Gastroesophageal sphincter (tissue), 3 donors: Measurements from ENCODE around the gene SERPINB10.

Experiments
- POLR2A ChIP-seq, 2 donors: fragments of 450-650 bp; IDR thresholded peaks; one replicate each; pipeline ENCODE4 v1.6.1; 2017; ENCODE audit warnings: antibody characterized with exemption in 2 of 2, mild to moderate bottlenecking in 2 of 2, moderate library complexity in 1 of 2
- POLR2AphosphoS5 ChIP-seq: sonication (generic); formaldehyde crosslinking; IDR thresholded peaks from one replicate; pipeline ENCODE4 v1.6.1; 2017; ENCODE audit warnings: antibody characterized with exemption
- TF ChIP-seq, protein P1 (sequence below), 4 experiments: fragments of 200-600 bp in 2 of 4; fragments of 450-650 bp in 2 of 4; sonication (generic) in 1 of 4; IDR thresholded peaks; one replicate each; pipeline ENCODE4 v1.5.1; 2017 to 2019; ENCODE audit warnings: antibody characterized with exemption in 4 of 4, mild to moderate bottlenecking in 2 of 4, moderate library complexity in 2 of 4

DNA sequence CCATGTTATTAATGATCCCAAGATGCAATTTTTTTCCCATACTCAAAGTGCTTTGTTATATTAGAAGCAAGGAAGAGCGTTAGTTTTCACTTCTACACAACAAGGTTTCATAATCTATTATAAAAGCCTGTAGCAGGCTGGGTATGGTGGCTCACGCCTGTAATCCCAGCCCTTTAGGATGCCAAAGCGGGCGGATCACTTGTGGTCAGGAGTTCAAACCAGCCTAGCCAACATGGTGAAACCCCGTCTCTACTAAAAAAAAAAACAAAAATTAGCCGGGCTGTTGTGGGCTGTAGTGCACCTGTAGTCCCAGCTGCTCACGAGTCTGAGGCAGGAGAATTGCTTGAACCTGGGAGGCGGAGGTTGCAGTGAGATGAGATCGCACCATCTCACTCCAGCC, 39.2 kb upstream of the SERPINB10 start:
- TF ChIP-seq, protein P1, sequence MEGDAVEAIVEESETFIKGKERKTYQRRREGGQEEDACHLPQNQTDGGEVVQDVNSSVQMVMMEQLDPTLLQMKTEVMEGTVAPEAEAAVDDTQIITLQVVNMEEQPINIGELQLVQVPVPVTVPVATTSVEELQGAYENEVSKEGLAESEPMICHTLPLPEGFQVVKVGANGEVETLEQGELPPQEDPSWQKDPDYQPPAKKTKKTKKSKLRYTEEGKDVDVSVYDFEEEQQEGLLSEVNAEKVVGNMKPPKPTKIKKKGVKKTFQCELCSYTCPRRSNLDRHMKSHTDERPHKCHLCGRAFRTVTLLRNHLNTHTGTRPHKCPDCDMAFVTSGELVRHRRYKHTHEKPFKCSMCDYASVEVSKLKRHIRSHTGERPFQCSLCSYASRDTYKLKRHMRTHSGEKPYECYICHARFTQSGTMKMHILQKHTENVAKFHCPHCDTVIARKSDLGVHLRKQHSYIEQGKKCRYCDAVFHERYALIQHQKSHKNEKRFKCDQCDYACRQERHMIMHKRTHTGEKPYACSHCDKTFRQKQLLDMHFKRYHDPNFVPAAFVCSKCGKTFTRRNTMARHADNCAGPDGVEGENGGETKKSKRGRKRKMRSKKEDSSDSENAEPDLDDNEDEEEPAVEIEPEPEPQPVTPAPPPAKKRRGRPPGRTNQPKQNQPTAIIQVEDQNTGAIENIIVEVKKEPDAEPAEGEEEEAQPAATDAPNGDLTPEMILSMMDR (IDR thresholded peaks at IDR 0.05), result no peak
- no peak for TF ChIP-seq POLR2AphosphoS5
- no peak for TF ChIP-seq POLR2A (IDR thresholded peaks at IDR 0.05)
